ENCODE results near the gene CDK5. TPM values are rescaled to one million over a fixed set of nuclear protein-coding genes. Genes with fewer than 3 reads are reported as not detected.
A peak's percentile ranks its signal among the peaks of the same experiment; 100 is the strongest.

The CDK5 gene
- total RNA-seq, 1 experiment from 2014 or later: 12.2 TPM

DNA sequence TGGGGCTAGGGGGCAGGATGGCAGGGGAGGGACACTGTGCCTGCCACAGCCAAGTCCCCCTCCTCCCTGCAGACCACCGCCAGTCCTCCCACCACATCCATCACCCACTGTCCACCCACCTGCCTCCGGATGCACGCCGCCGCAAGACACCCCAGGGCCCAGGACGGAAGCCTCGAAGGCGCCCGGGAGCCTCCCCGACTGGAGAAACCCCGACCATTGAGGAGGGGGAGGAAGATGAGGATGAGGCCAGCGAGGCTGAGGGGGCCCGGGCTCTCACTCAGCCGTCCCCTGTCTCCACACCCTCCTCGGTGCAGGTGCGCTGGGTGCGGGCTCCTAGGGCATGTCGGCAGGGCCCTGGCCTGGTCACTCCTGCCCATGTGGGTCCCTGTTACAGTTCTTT, 6.8 kb upstream of the CDK5 start:
- TF ChIP-seq, protein P1, sequence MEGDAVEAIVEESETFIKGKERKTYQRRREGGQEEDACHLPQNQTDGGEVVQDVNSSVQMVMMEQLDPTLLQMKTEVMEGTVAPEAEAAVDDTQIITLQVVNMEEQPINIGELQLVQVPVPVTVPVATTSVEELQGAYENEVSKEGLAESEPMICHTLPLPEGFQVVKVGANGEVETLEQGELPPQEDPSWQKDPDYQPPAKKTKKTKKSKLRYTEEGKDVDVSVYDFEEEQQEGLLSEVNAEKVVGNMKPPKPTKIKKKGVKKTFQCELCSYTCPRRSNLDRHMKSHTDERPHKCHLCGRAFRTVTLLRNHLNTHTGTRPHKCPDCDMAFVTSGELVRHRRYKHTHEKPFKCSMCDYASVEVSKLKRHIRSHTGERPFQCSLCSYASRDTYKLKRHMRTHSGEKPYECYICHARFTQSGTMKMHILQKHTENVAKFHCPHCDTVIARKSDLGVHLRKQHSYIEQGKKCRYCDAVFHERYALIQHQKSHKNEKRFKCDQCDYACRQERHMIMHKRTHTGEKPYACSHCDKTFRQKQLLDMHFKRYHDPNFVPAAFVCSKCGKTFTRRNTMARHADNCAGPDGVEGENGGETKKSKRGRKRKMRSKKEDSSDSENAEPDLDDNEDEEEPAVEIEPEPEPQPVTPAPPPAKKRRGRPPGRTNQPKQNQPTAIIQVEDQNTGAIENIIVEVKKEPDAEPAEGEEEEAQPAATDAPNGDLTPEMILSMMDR (IDR thresholded peaks at IDR 0.05; ENCODE audit: unreplicated experiment): no peak
- no peaks in the 10 kb centered on the region for H3K27me3 Mint-ChIP-seq (ENCODE audit: insufficient read depth, unreplicated experiment)
- ChIA-PET CTCF (interaction anchor here (0.6 to 4.6 kb wide), 3 partner anchors 27 to 46 kb away, joined by 3 to 42 read pairs (median 4); no protein-coding TSS in a partner anchor), POLR2A (interaction anchor here (6.3 to 8.4 kb wide), 2 partner anchors 21 to 48 kb away, joined by 80 to 151 read pairs; partner anchors contain the start of genes AGAP3, FASTK and TMUB1)
- no peak overlapping the region for H3K4me3 Mint-ChIP-seq (ENCODE audit: unreplicated experiment)
- H3K36me3 Mint-ChIP-seq (ENCODE audit: insufficient read depth, unreplicated experiment): peaks cover 66% of the 10 kb centered on the region
- BruUV-seq (replicated peaks): no TSS peak
- DNase-seq (ENCODE audit: unreplicated experiment): no peak
- H3K27ac Mint-ChIP-seq (ENCODE audit: low read depth, unreplicated experiment): no peak overlapping the region
- intact Hi-C loops (cut with micrococcal nuclease): no loop called here
- no peaks in the 10 kb centered on the region for H3K9me3 Mint-ChIP-seq (ENCODE audit: unreplicated experiment)
- peaks cover 19% of the 10 kb centered on the region for H3K4me1 Mint-ChIP-seq (ENCODE audit: insufficient read depth, unreplicated experiment)

DNA sequence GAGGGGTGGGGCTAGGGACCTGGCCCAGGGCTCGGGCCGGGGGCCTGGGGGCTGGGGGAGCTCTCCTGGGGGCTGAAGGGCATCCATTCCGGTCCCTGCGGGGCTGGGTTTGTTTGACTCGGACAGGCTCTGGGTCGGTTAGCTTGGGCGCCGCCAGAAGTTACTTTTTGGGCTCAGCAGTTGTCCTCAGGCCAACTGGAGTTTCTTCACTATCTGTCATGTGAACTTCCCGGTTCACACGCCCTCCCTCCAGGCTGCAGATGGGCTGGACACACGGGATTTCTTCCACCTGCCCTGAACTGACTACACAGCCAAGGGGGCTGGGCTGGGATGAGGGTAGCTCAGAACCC, 5.5 kb upstream of the CDK5 start:
- Mint-ChIP-seq H3K9me3 (ENCODE audit: unreplicated experiment) (no peaks in the 10 kb centered on the region), H3K4me1 (ENCODE audit: insufficient read depth, unreplicated experiment) (peaks cover 28% of the 10 kb centered on the region), H3K27ac (ENCODE audit: low read depth, unreplicated experiment) (peak overlapping the region; percentile 67), H3K4me3 (ENCODE audit: unreplicated experiment) (peak overlapping the region; percentile 97), H3K36me3 (ENCODE audit: insufficient read depth, unreplicated experiment) (peaks cover 53% of the 10 kb centered on the region), H3K27me3 (ENCODE audit: insufficient read depth, unreplicated experiment) (no peaks in the 10 kb centered on the region)
- DNase-seq (ENCODE audit: unreplicated experiment): peak; percentile 75
- no TSS peak for BruUV-seq (replicated peaks)
- intact Hi-C loops (cut with micrococcal nuclease): no loop called here
- POLR2A ChIA-PET: interaction anchor here (0.5 to 8.4 kb wide), 9 partner anchors 10 to 50 kb away, joined by 3 to 151 read pairs (median 4); partner anchors contain the start of genes ABCB8, AGAP3, FASTK and TMUB1
- CTCF ChIA-PET: interaction anchor here (1.0 to 4.6 kb wide), 6 partner anchors 18 to 161 kb away, joined by 3 to 42 read pairs (median 6); partner anchors contain the start of genes ABCB8 and FASTK
- TF ChIP-seq, protein P1 (IDR thresholded peaks at IDR 0.05; ENCODE audit: unreplicated experiment): no peak

DNA sequence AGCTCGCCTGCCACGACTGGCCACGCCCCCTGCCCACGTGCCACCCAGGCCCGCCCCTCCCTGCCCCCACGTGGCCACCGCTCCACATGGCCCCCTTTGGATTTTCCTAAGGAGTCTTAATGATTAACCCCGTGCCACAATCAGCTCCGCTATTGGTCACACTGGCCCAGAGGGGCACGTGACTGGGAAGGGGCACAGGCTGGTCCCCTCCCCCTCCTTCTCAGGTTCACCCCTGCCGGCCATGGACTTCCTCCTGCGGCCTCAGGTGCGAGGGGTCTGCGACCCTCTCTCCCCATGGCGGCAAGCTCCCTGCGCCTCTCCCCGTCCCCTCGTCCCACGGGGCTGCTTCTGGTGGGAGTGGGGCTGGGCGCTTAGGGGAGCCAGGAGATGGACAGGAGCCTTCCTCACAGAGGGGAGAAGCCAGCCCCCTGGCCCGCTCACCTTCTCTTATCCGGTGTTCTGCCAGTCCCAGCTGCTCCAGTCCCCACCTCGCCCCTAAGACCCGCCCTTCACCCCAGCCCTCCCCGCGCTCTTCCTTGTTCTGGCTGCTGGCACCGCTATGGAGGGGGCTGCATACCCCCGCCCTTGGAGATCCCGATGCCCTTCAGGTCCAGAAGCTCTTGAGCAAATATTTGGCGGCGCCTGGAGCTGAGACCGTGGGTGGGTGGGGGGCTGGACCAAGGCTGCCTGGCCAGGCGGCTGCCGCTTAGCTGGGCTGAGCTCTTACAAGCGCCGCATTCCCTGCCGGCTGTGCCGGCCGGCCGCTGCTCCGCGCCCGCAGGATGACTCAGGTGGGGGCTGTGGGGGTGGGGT, 4.9 kb upstream of the CDK5 start:
- peak; percentile 78 for DNase-seq (ENCODE audit: unreplicated experiment)
- Mint-ChIP-seq H3K9me3 (ENCODE audit: unreplicated experiment) (no peaks in the 10 kb centered on the region), H3K36me3 (ENCODE audit: insufficient read depth, unreplicated experiment) (peaks cover 47% of the 10 kb centered on the region), H3K27ac (ENCODE audit: low read depth, unreplicated experiment) (peak overlapping the region; percentile 67), H3K4me3 (ENCODE audit: unreplicated experiment) (peak overlapping the region; percentile 97), H3K4me1 (ENCODE audit: insufficient read depth, unreplicated experiment) (peaks cover 28% of the 10 kb centered on the region), H3K27me3 (ENCODE audit: insufficient read depth, unreplicated experiment) (no peaks in the 10 kb centered on the region)
- intact Hi-C loops (cut with micrococcal nuclease): no loop called here
- ChIA-PET CTCF (interaction anchor here (0.7 to 4.6 kb wide), 10 partner anchors 11 to 160 kb away, joined by 3 to 42 read pairs (median 3); partner anchors contain the start of genes ABCB8 and FASTK), POLR2A (interaction anchor here (0.5 to 8.4 kb wide), 11 partner anchors 10 to 50 kb away, joined by 3 to 151 read pairs (median 4); partner anchors contain the start of genes ABCB8, AGAP3, FASTK and TMUB1)
- TF ChIP-seq, protein P1 (IDR thresholded peaks at IDR 0.05; ENCODE audit: unreplicated experiment): no peak
- BruUV-seq (replicated peaks): no TSS peak

DNA sequence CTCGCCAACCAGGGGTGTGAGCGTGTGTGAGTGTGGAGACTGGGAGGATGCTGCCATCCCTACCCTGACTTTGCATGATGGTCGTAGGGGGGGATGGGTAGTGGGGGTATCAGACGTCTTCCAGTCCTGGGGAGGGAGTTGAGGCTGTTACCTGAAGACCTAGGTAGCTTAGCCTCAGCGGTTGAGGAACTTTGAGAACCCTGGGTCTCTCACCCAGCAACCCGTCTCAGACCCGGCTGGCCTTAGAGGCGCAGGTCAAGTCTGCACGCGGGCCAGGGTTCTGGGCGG, 4.4 kb upstream of the CDK5 start:
- no TSS peak for BruUV-seq (replicated peaks)
- DNase-seq (ENCODE audit: unreplicated experiment): no peak
- ChIA-PET CTCF (interaction anchor here (0.9 to 4.6 kb wide), 6 partner anchors 11 to 159 kb away, joined by 3 to 42 read pairs (median 6); no protein-coding TSS in a partner anchor), POLR2A (interaction anchor here (0.9 to 8.4 kb wide), 4 partner anchors 20 to 51 kb away, joined by 3 to 151 read pairs (median 47); partner anchors contain the start of genes ABCB8, AGAP3, FASTK and TMUB1)
- intact Hi-C loops (cut with micrococcal nuclease): no loop called here
- Mint-ChIP-seq H3K36me3 (ENCODE audit: insufficient read depth, unreplicated experiment) (peaks cover 42% of the 10 kb centered on the region), H3K27ac (ENCODE audit: low read depth, unreplicated experiment) (peak overlapping the region; percentile 63), H3K9me3 (ENCODE audit: unreplicated experiment) (no peaks in the 10 kb centered on the region), H3K27me3 (ENCODE audit: insufficient read depth, unreplicated experiment) (no peaks in the 10 kb centered on the region), H3K4me1 (ENCODE audit: insufficient read depth, unreplicated experiment) (peaks cover 33% of the 10 kb centered on the region), H3K4me3 (ENCODE audit: unreplicated experiment) (peak overlapping the region; percentile 97)
- TF ChIP-seq, protein P1 (IDR thresholded peaks at IDR 0.05; ENCODE audit: unreplicated experiment): no peak

All from MCF 10A (cell line).